RPMI7951 (cell line): ENCODE measurements around the gene KLF12. TPM values are rescaled to one million over a fixed set of nuclear protein-coding genes. Genes with fewer than 3 reads are reported as not detected.

Experiments used
- DNase-seq: peaks from one replicate; pipeline ENCODE4 v3.0.0-alpha.2; 2012; ENCODE audit warnings: low read depth
- total RNA-seq: library from RNA; depleted of rRNA; stranded (reverse); fragments of >200 nt; shearing (Covaris generic); gene quantifications from 2 replicates; pipeline ENCODE4 v1.2.3, GENCODE V29; 2014

Gene KLF12
- total RNA-seq, 1 experiment from 2014 or later, result 9.6 TPM

DNA sequence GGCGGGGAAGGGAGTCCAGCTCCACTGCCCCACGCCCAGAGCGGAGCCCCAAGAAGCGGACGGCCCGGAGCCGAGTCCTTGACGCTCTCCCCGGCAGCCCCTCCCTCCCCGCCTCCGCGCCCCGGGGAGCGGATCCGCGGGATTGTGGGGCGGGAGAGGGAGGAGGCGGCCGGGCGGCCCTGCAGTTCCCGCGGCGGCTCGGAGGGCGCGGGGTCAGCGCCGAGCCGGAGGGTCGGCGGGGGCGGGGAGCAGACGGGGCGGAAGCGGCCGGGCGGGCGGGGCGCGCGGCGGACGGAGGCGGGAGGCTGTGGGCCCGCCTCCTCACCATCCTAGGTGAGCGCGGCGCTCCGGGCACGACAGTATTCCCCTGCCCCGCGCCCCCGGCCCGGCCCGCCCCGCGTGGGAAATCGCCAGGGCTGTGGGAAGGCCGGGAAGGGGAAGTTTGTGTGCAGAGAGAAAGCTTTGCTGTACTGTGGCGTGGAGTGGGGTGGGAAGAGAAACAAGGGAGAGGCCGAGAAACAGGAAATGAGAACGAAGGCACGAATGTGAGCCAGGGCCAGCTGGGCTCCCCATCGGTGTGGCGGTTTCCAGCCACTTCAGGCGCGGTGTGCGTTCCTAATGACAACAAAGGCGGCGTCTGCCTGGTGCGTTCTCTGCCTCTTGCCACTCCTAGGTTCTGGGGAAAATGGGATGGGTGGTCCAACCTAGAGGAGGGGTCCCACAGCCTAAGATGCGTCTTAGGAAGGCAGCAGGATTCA is 1.3 kb upstream of the KLF12 start:
- DNase-seq, result peak; percentile 76

DNA sequence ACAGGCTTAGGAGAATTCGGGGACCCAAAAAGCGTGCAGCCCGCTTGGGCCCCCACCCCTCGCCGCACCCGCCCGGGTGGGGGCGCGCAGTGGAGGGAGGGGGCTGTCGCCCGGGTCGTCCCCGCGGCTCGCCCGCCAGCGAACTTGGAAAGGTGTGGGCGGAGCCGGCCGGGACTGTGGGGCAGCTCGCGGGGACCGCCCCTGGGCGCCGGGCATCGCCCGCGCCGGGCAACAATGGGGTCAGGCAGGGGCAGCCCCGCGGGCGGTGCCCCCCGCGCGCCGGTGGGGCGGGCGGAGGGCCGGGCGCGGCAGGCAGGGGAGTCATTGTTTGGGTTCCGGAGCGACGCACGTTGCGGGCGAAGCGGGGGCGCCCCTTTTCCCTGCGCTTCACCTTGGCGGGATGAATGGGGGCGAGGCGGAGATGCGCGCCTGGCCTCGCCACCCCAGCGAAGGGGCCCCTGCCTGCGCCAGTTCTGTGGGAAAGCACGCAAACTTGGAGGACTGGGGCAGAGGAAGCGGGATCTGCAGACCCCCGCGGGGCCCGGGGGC is 647 bp upstream of the KLF12 start:
- peak; percentile 49 for DNase-seq

DNA sequence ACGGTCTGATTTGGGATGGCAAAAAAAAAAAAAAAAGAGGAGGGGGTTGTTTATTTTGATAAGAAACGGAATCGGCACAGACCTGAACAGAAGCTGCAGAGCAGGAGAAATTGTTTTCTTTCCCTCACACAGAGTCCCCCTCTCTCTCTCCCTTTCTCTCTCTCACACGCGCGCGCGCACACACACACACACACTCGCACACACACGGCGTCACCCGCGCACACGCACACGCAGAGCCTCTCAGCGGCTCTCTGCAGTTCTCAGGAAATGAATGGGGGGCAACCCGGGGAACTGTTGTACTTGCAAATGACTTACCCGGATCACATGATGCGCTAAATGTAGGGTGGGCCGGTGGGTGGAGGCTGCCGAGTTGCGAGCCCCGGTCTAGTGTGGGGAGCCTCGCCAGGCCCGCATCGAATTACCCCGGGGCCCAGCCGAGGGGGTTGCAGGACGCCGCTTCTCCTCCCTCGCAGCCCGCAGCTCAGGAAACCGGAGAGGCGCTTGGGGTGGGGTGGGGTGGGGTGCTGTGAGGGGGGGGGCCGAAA is 475 bp downstream of the KLF12 start:
- DNase-seq, result peak; percentile 90

DNA sequence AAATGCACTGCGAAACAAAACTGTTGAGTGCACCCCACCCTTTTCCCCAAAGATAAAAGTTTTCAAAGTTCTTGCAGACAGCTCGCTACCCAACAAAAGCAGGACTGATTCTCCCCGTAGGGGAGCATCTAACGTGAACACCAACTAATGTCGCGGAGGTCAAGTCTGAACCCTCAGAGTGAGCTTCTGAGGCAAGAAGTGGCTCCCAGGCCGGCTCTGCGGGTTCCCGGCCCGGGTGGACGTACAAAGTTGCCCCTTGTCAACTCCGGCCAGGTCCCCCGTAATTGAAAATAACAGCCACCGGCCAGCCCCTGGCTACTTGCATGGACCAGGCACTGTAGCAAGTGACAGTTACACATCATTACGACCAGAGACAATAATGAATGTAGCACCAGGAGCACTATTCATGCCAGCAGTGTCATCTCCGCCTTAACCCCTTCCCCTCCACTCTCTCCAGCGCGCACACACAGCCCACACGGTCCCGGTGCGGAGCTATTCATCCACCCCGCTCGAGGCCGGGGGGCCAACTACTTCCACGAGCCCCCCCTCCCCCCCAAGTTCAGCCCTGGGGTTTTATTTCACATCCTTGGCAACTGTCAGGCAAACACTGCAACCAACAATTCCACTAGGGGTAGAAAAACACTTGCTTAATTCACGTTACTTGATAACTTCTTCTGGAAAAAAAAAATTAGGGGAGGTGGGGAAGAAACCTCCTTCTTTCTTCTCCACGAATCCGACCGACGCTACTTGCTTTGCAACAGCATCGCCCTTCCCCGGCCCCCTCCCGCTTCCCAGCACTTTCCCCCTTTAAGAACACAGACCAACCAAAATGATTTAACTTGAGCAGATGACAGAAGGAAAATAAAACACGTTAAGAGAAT is 1.2 kb downstream of the KLF12 start:
- no peak for DNase-seq

DNA sequence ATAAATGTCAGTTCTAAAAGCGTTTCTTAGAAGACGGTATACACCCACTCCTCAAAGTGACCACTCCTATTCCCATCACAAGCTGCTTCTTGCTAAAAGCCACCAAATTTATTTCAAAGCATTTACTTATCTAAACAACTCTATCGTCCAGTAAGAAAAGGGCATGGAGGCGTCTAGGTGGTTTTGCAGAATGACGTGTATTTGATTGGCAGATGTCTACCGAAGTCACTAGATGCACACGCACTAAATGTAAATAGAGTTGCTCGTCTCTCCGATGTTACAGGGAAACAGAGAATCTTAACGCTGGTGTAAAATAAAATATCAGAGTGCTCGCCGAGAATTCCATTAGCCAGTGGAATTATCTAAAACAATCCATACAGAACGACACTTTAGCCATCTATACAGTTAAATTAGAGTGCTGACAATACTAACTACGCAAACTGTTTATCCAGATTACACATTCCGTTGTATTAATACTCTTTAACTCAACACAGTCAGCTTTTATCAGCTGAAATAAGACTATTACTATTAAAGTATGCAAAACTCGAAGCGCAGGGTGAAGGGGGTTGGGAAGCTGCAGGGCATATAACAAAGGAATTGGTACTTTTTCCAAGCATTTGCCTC is 1.9 kb downstream of the KLF12 start:
- no peak for DNase-seq

DNA sequence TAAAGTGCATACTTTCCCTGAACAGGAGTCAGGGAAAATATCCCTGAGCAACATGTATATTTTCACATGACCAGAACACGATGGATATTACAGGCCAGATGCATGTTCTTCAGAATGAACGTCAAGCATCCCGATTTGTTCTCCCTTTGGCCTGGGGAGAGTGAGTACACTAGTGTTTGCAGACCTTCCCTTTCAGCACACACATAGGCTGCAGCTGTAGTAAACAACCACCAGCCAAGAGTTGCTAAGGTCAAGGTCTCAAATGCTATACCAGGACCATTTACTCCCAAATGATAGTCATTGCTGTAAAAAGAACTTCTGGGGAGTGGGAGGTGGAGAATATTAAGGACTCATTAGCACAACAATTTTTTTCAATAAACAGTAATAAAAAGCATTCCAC is 3.0 kb downstream of the KLF12 start:
- no peak for DNase-seq

DNA sequence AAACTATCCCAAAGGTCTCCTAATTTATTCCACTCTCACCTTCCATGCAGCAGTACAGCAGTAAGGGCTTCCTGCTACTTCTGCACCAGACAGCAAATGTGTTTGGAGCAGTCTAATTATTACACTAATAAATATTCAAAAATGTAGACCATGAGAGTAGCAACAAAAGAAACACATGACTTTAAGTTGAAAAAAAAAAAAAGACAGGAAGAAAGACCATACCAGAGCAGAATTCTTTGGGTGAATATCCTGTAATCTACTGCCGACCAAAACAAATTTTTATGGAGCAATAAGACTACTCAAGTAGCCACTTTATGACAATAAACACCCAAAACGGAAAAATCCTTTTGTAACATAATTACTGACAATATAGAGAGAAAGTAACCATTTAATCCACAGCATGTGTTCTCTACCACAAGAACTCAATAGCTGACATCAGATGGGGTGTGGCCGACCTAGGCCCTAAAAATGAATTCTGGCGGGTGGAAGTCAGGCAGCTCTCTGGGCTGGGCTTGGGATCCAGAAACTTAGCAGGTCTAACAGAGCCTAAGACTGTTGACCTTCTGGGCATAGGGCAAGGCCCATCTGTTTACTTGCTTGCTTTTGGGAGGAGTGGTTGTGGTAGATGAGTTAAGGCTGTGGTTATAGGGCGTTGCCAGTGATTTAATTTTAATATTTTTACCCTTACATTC is 4.6 kb downstream of the KLF12 start:
- no peak for DNase-seq

DNA sequence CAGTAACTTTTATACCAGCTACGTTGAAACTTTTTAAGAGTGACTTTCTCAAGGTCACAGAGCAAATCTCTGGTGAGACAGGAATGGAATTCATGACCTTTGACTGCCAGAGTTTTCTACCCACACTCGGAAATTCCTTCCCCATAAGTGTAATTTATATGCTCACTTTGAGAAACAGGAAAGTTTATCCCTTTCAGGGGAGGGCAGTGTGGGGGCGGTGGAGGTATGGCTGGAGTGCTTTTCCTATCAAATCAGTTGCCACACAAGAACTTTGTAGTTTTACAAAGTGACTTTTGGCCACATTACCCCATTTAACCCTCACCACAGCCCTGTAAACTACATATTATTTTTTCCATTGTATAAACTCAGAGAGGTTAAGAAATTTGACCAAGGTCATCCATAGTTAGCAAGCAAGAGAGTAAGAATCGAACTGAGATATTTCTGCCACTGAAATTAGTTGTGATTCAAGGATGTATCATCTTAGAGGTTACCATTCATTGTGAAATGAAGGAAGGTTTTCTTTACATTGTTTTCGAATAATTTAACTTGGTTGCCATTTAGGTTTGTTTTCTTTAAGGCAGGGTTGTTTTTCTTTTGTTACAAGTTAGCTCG is 5.9 kb downstream of the KLF12 start:
- peak; percentile 36 for DNase-seq

DNA sequence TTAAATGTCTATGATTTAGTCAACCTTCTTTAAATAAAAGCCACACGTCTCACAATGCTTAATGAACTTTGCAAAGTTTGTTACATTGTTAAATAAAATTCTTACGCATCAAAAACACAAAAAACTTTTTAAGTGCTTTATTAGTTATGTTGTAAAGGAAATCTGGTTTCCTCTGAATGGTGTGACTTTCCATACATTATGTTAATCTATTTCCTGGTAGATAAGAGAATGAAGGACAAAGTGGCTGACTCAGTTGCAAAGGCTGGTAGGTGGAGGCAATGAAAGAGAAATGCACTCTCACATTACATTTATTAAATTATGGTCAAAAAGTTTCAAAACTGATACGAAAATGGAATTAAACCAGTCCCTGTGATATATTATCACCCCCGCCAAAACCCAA is 15.9 kb downstream of the KLF12 start:
- no peak for DNase-seq

DNA sequence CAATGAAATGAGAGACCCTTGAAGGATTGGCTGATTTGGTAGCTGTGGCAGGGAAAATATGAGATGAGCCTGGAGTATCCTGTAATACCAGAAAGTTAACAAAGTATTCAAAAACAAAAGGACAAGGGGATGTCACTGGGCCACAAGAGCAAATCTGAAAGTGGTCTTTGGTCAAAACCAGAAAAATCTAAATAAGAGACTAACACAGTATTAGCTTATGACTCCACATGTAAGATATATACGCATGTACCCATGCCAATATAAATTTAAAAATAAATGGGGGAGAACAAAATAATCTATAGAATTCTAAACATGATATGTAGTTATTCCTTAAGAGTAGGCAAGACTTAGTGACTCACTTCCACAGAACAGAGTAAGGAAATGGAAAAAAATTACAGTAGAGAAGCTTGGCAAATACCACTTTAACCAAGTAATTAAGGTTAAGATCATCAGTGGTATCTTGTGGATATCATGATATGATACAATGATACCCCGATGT is 16.9 kb downstream of the KLF12 start:
- DNase-seq, result no peak

DNA sequence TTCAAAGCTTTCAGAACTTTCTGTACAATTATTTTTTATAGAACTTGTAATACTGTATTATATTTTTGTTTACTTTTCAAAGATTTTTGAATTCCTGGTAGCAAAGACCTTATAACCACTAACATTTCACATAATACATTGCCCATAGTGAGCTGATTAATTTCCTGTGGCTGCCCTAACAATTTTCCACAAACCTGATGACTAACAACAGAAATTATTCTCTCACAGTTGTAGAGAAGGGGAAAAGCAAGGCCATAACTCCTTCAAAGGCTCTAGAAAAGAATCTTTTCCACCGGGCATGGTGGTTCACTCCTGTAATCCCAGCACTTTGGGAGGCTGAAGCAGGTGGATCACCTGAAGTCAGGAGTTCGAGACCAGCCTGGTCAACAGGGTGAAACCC is 19.1 kb downstream of the KLF12 start:
- peak; percentile 58 for DNase-seq

DNA sequence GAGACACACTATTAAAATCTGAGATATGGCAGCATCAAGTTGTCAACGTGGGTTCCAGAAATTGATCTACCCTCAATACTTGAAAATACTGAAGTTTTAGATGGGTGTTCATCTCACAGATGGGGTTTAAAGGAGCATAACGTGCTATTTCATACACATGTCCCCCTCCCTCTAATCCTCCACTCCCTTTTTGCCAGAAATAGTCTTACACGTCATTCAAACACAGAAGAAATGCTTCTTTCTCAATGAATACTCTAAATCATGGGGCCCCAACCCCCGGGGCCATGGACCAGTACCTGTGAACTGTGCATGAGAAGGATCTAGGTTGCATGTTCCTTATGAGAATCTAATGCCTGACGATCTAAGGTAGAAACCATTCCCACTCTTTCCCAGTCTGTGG is 19.6 kb downstream of the KLF12 start:
- no peak for DNase-seq

DNA sequence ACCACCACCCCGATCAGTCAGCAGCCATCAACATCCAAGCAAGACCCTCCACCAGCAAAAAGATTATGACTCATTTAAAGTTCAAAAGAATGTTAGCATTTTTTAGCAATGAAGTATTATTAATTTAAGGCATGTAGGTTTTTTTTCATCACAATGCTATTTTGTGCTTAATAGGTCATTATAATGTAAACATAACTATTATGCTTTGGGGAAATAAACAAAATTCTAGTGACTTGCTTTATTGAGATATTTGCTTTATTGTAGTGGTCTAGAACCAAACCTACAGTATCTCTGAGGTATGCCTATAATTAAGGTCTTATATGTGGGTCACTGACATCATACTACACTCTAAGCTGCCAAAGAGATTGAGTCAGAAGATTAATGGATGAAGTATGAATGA is 20.0 kb downstream of the KLF12 start:
- no peak for DNase-seq

DNA sequence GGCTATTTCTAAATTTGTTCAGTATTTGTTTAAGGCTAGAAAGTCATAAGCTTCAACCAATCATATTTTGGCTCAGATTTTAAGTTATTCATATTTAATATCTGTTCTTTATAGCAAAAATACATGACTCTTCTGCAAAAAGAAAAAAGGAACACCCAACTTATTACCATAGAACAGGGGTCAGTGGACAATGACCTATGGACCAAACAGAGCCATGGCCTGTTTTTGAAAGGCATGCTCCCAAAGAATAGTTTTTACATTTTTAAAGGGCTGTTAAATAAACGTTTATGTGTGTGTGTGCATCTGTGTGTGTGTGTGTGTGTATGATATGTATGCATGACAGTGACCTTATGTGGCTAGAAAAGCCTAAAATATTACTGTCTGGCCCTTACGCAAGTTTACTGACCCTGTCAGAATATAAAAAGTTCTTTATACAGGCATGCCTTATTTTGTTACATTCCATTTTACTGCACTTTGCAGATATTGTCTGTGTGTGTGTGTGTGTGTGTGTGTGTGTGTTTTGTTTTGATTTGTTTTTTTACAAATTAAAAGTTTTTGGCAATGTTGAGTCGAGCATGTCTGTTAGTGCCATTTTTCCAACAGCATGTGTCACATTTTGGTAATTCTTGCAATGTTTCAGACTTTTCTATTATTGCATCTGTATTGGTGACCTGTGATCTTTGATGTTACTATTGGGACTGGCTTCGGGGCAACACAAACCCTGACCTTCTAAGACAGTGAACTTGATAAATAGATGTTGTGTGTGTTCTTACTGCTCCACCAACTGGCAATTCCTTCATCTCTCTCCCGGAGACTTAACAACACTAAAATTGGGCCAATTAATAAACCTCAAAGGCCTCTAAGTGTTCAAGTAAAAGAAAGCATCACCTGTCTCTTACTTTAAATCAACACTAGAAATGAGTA is 22.0 kb downstream of the KLF12 start:
- no peak for DNase-seq

DNA sequence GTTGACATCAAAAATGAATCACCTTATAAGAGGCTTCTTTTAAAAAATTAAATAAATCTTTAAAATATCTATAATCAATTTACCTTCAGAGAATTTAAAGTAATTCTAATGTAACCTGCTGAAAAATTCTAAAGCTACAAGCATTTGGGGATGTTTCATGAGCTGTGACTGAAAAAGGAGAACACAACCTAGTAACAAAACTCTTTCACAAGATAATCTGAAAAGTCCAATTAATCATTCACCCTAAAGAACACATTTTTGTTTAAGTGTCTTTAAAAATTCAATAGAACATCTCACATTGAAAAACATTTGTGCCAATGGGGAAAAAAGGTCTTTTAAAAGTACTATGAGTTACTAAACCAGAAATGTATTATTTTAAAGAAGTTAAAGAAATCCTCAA is 22.8 kb downstream of the KLF12 start:
- no peak for DNase-seq

DNA sequence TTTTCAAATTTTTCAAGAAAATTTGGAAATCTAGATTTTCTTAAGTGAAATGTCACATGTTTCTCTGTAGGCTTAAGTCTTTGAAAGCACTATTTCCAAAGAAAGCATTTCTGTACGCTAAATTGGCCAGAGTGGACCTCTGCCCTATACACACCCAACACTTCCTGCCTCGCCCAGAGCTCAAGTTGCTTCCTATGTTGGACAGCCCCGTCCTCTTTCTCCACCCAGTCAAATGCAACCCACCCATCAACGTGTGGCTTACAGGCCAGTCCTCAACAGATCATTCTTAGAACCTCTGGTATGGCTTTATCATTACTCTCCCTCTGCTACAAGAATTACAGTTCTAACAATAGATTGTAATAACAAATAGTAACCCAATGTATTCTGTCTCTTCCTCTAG is 24.2 kb downstream of the KLF12 start:
- DNase-seq, result no peak

DNA sequence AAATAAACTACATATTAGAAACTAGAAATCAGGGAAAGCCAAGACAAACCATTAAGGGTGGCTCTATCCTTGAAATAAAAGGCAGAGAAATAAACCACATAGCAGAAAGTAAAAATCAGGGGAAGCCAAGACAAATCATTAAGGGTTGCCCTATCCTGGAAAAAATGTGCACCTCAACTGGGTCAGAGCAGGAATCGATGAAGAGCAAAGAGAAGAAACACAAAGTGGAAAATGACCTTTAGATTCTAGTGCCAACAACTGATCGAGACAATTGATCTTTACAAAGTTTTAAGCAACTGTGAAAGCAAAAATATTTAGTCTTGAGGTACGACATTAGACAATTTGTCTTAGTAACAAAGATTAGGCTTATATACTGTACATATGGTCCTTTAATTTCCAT is 26.6 kb downstream of the KLF12 start:
- no peak for DNase-seq

DNA sequence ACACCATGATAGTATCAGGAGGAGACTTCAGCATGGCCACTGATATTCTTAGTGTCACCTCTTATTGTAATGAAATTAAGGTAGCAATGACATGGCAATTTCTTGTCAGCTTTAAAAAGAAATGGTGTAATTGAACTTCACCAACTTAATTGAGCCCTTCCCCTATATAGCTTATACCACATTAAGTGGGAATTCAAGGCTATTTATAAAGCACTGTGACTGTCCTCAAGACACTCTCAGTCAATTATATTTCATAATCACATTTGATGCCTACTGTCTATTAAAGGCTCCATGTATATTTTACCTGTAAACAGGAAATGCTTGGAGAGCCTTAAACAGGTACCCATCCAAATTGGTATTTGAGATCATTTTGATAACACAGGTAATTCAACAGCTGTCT is 28.3 kb downstream of the KLF12 start:
- no peak for DNase-seq

DNA sequence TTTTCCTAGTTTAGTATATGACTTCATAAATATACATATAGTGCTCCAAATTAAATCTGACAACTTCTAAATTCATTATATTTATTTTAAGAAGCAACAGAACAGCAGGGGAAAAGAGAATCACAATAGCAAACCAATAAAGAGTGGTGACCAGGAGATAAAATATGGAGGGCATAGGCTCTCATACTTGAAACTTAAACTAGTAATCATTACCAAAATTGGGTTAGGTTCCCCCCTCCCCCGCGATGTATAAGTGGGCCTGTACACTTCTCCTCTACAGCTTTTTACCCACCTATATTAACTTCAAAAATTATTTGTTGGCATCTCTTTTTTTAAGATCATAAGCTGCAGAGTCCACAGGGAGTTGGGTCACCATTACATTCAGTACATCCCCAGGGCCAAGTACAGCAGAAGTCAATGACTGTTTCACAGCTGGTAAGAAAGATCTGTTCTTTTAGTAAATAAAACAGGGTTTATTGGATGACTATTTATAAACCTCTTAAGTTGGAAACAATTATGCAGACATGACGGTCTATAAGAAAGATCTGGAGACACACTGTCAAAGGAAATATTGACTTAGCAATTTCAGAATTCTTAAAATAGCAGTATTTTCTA is 29.4 kb downstream of the KLF12 start:
- DNase-seq, result no peak
